Upper lobe of left lung (tissue), 6 donors: ENCODE data around the gene SH2D4B. TPM values are rescaled to one million over a fixed set of nuclear protein-coding genes. Genes with fewer than 3 reads are reported as not detected.

ENCODE experiments used
- ATAC-seq, 2 donors: fragments of 200-7000 bp; cut with Tn5 transposase; one replicate each; pipeline ENCODE4 v1.9.1; 2022; ENCODE audit warnings: mild to moderate bottlenecking in 2 of 2, moderate library complexity in 2 of 2; ENCODE audit not compliant: low FRiP score in 2 of 2
- DNase-seq, 2 donors: peaks; one replicate each; pipeline ENCODE4 v3.0.0-alpha.2; 2019 to 2020
- H3K27ac ChIP-seq, 4 donors: fragments of 200-600 bp; sonication (generic); one replicate each; pipeline ENCODE4 v1.5.1; 2016 to 2019
- H3K27me3 ChIP-seq, 4 donors: fragments of 200-600 bp; sonication (generic); one replicate each; pipeline ENCODE4 v1.5.1; 2017 to 2019
- H3K36me3 ChIP-seq, 4 donors: fragments of 200-600 bp; sonication (generic); one replicate each; pipeline ENCODE4 v1.5.1; 2016 to 2019
- H3K4me1 ChIP-seq, 4 donors: fragments of 200-600 bp; sonication (generic); one replicate each; pipeline ENCODE4 v1.5.1; 2018 to 2019
- H3K4me3 ChIP-seq, 4 donors: fragments of 200-600 bp; sonication (generic); one replicate each; pipeline ENCODE4 v1.5.1; 2017 to 2019; ENCODE audit warnings: mild to moderate bottlenecking in 2 of 4, moderate library complexity in 1 of 4
- H3K9me3 ChIP-seq, 4 donors: fragments of 200-600 bp; sonication (generic); one replicate each; pipeline ENCODE4 v1.5.1; 2018 to 2019
- CTCF ChIP-seq, 6 experiments: fragments of 450-650 bp in 4 of 6; fragments of 200-600 bp in 2 of 6; sonication (generic) in 2 of 6; IDR thresholded peaks; one replicate each; pipeline ENCODE4 v1.5.1; 2016 to 2019; ENCODE audit warnings: antibody characterized with exemption in 6 of 6
- EP300 ChIP-seq, 4 donors: sonication (generic); formaldehyde crosslinking; IDR thresholded peaks; one replicate each; pipeline ENCODE4 v1.5.1; 2017; ENCODE audit warnings: antibody characterized with exemption in 4 of 4, control low read depth in 2 of 4
- POLR2A ChIP-seq, 4 donors: fragments of 450-650 bp; IDR thresholded peaks; one replicate each; pipeline ENCODE4 v1.5.1; 2016 to 2017; ENCODE audit warnings: antibody characterized with exemption in 4 of 4, mild to moderate bottlenecking in 2 of 4
- POLR2AphosphoS5 ChIP-seq, 2 donors: sonication (generic); formaldehyde crosslinking; IDR thresholded peaks; one replicate each; pipeline ENCODE4 v1.5.1; 2017; ENCODE audit warnings: antibody characterized with exemption in 2 of 2
- WGBS, 2 donors: methylation state at CpG; one replicate each; pipeline ENCODE4 v1.1.5; 2017 to 2018; 5-methylcytosine and 5-hydroxymethylcytosine counted together
- total RNA-seq, 6 donors: library from RNA; depleted of rRNA in 4 of 6; stranded (reverse); fragments of >200 nt in 4 of 6; gene quantifications; one replicate each; pipeline versions ENCODE4 v1.1.0 to v1.2.1, GENCODE V29; 2016 to 2021
- donor health status: DM: no; HTN: no; CAD: no; lungs with moderate emphysema.
- donor health status: DM: no; HTN: yes; CAD: no; lungs with severe emphysema.

The SH2D4B gene
- total RNA-seq, 6 donors from 2014 or later = 0.15 to 1.0 (median 0.55) TPM; not detected in 1

GRCh38 chr10:80659289-80659688 lies 121.6 kb downstream of the SH2D4B start:
- Histone ChIP-seq H3K4me1 (peaks cover 0 to 13% (median 7%) of the 10 kb centered on the region in 4 donors), H3K27me3 (no peaks in the 10 kb centered on the region), H3K36me3 (no peaks in the 10 kb centered on the region), H3K9me3 (peaks cover 0 to 25% (median 17%) of the 10 kb centered on the region in 4 donors), H3K4me3 (no peak overlapping the region), H3K27ac (peak overlapping the region in 1 of 4 donors; percentile 57)
- ATAC-seq = no peak
- TF ChIP-seq CTCF (IDR thresholded peaks at IDR 0.05) (no peak), POLR2A (IDR thresholded peaks at IDR 0.05) (no peak), POLR2AphosphoS5 (IDR thresholded peaks at IDR 0.05) (no peak), EP300 (IDR thresholded peaks at IDR 0.05) (no peak)
- DNase-seq = no peak
- 91 to 96% methylated on average over 8 to 9 of the region's 9 CpGs for WGBS, 2 donors

GRCh38 chr10:80660266-80660665 lies 122.6 kb downstream of the SH2D4B start:
- Histone ChIP-seq H3K27ac (peak overlapping the region; percentile 11 to 60 (median 44)), H3K4me1 (peaks cover 0 to 15% (median 7%) of the 10 kb centered on the region in 4 donors), H3K4me3 (no peak overlapping the region), H3K9me3 (peaks cover 0 to 15% (median 14%) of the 10 kb centered on the region in 4 donors), H3K27me3 (no peaks in the 10 kb centered on the region), H3K36me3 (no peaks in the 10 kb centered on the region)
- TF ChIP-seq POLR2AphosphoS5 (IDR thresholded peaks at IDR 0.05) = no peak
- no peak for TF ChIP-seq POLR2A (IDR thresholded peaks at IDR 0.05)
- no peak for TF ChIP-seq EP300 (IDR thresholded peaks at IDR 0.05)
- TF ChIP-seq CTCF (IDR thresholded peaks at IDR 0.05) = no peak
- ATAC-seq = no peak
- WGBS, 2 donors = 65 to 73% methylated on average over 7 of the region's 7 CpGs
- DNase-seq = no peak

GRCh38 chr10:80660736-80661135 lies 123.0 kb downstream of the SH2D4B start:
- Histone ChIP-seq H3K9me3 (peaks cover 0 to 14% (median 14%) of the 10 kb centered on the region in 4 donors), H3K4me3 (no peak overlapping the region), H3K36me3 (no peaks in the 10 kb centered on the region), H3K27me3 (no peaks in the 10 kb centered on the region), H3K4me1 (peaks cover 0 to 15% (median 7%) of the 10 kb centered on the region in 4 donors), H3K27ac (peak overlapping the region; percentile 11 to 60 (median 44))
- DNase-seq (peak in 1 of 2 donors; percentile 60), ATAC-seq (peak; percentile 49 to 53)
- TF ChIP-seq CTCF (IDR thresholded peaks at IDR 0.05) (no peak), POLR2AphosphoS5 (IDR thresholded peaks at IDR 0.05) (peak; percentile 18 to 32)
- WGBS, 2 donors = 49 to 79% methylated on average over 7 of the region's 7 CpGs

- H3K4me1 ChIP-seq = peaks cover 0 to 15% (median 7%) of the 10 kb centered on the region in 4 donors
- peaks cover 0 to 11% (median 8%) of the 10 kb centered on the region in 4 donors for H3K9me3 ChIP-seq
- ATAC-seq (no peak), DNase-seq (no peak)
- H3K36me3 ChIP-seq = no peaks in the 10 kb centered on the region
- no peaks in the 10 kb centered on the region for H3K27me3 ChIP-seq
- 93 to 98% methylated on average over 3 of the region's 3 CpGs for WGBS, 2 donors
- no peak overlapping the region for H3K4me3 ChIP-seq
- no peak overlapping the region for H3K27ac ChIP-seq
- no peak for TF ChIP-seq EP300 (IDR thresholded peaks at IDR 0.05)
- no peak for TF ChIP-seq POLR2AphosphoS5 (IDR thresholded peaks at IDR 0.05)
- TF ChIP-seq POLR2A (IDR thresholded peaks at IDR 0.05) = no peak
- TF ChIP-seq CTCF (IDR thresholded peaks at IDR 0.05) = no peak
Observed at GRCh38 chr10:80661526-80661925, 123.8 kb downstream of the SH2D4B start.
